HepG2 (cell line): ENCODE data around the gene KIAA1614.

Experiments
- CTCF ChIP-seq: sonication (generic); formaldehyde crosslinking; IDR thresholded peaks from 2 replicates; pipeline ENCODE4 v1.5.0; 2020; ENCODE audit warnings: mild to moderate bottlenecking, missing genetic modification reagents, moderate library complexity
- HOXD1 ChIP-seq: sonication (generic); formaldehyde crosslinking; IDR thresholded peaks from 2 replicates; pipeline ENCODE4 v1.5.0; 2020; ENCODE audit warnings: missing genetic modification reagents
- POLR2AphosphoS5 ChIP-seq: IDR thresholded peaks from 2 replicates; pipeline ENCODE4 v1.6.1; 2012; ENCODE audit warnings: low read depth, low read length
- XBP1 ChIP-seq: sonication (generic); formaldehyde crosslinking; IDR thresholded peaks from 2 replicates; pipeline ENCODE4 v1.5.0; 2020; ENCODE audit warnings: missing genetic modification reagents
- ZEB1 ChIP-seq: IDR thresholded peaks from 2 replicates; pipeline ENCODE4 v1.6.1; 2012; ENCODE audit warnings: mild to moderate bottlenecking, low read depth, inconsistent platforms; ENCODE audit not compliant: insufficient replicate concordance
- ZGPAT ChIP-seq: IDR thresholded peaks from 2 replicates; pipeline ENCODE4 v1.6.1; 2016; ENCODE audit warnings: mild to moderate bottlenecking
- ZKSCAN8 ChIP-seq: IDR thresholded peaks from 2 replicates; pipeline ENCODE4 v1.6.1; 2016; ENCODE audit warnings: borderline replicate concordance, missing genetic modification reagents, missing compliant biosample characterization

GRCh38 chr1:180896161-180896560 lies 16.5 kb upstream of the KIAA1614 start:
- TF ChIP-seq ZEB1, result no peak
- TF ChIP-seq CTCF (CRISPR knock-in tag), result no peak
- no peak for TF ChIP-seq POLR2AphosphoS5
- TF ChIP-seq ZKSCAN8, result no peak
- TF ChIP-seq HOXD1 (CRISPR knock-in tag), result no peak
- no peak for TF ChIP-seq XBP1 (CRISPR knock-in tag)
- no peak for TF ChIP-seq ZGPAT
